ENCODE data around the gene SMAD7.

DNA sequence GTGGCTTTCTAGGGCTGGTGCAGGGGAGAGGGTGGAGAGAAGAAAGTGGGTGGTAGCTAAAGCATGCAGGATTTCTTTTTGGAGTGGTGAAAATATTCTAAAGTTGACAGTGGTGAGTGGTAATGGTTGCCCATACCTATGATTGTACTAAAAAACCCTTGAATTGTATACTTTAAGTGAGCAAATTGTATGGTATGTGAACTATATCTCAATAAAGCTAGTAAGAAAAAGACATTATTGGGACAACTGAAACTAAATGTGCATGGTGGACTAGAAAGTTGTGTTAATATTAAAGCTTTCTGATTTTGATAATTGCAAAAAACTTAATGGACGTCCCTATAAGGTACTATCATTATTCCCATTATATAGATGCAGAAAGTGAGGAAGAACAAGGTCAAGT lies 50.3 kb downstream of the SMAD7 start:
- TF ChIP-seq, protein P1, sequence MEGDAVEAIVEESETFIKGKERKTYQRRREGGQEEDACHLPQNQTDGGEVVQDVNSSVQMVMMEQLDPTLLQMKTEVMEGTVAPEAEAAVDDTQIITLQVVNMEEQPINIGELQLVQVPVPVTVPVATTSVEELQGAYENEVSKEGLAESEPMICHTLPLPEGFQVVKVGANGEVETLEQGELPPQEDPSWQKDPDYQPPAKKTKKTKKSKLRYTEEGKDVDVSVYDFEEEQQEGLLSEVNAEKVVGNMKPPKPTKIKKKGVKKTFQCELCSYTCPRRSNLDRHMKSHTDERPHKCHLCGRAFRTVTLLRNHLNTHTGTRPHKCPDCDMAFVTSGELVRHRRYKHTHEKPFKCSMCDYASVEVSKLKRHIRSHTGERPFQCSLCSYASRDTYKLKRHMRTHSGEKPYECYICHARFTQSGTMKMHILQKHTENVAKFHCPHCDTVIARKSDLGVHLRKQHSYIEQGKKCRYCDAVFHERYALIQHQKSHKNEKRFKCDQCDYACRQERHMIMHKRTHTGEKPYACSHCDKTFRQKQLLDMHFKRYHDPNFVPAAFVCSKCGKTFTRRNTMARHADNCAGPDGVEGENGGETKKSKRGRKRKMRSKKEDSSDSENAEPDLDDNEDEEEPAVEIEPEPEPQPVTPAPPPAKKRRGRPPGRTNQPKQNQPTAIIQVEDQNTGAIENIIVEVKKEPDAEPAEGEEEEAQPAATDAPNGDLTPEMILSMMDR (conservative IDR thresholded peaks at IDR 0.05 in 1 of 2, IDR thresholded peaks at IDR 0.05 in 1 of 2; ENCODE audit: low read depth in 1 of 2, low read length in 2 of 2), result no peak
- no peak for TF ChIP-seq EZH2 (IDR thresholded peaks at IDR 0.05; ENCODE audit: low read length, missing control alignments)

Data from fibroblast of lung (primary cell).